ENCODE measurements around the gene APOBEC3B.
"Not testable (repeated sequence)": the region's sequence is repeated elsewhere in the genome, so short reads cannot be mapped to it uniquely, and the experiment has no call there.

APOBEC3B gene

GRCh38 chr22:39026509-39027150 lies 44.5 kb downstream of the APOBEC3B start:
- TF ChIP-seq ZFX (IDR thresholded peaks at IDR 0.05) (no peak), CTCF (conservative IDR thresholded peaks at IDR 0.05) (no peak)
- H3K27ac ChIP-seq: no peak overlapping the region

GRCh38 chr22:39027717-39028116 lies 45.6 kb downstream of the APOBEC3B start:
- TF ChIP-seq ZFX (IDR thresholded peaks at IDR 0.05) (no peak), CTCF (conservative IDR thresholded peaks at IDR 0.05) (no peak)
- H3K27ac ChIP-seq: no peak overlapping the region

- TF ChIP-seq ZFX (IDR thresholded peaks at IDR 0.05): no peak
- TF ChIP-seq CTCF (conservative IDR thresholded peaks at IDR 0.05): no peak
- H3K27ac ChIP-seq: no peak overlapping the region
Observed at GRCh38 chr22:39028281-39028680, 46.1 kb downstream of the APOBEC3B start.

- H3K27ac ChIP-seq: no peak overlapping the region
- TF ChIP-seq ZFX (IDR thresholded peaks at IDR 0.05) (no peak), CTCF (conservative IDR thresholded peaks at IDR 0.05) (no peak)
Observed at GRCh38 chr22:39029227-39029626, 47.1 kb downstream of the APOBEC3B start.

- no peak overlapping the region for H3K27ac ChIP-seq
- TF ChIP-seq ZFX (IDR thresholded peaks at IDR 0.05) (no peak), CTCF (conservative IDR thresholded peaks at IDR 0.05) (no peak)
Observed at GRCh38 chr22:39030705-39031104, 48.6 kb downstream of the APOBEC3B start.

GRCh38 chr22:39031434-39032295 lies 49.5 kb downstream of the APOBEC3B start:
- H3K27ac ChIP-seq: not testable (repeated sequence)

GRCh38 chr22:39037071-39037470 lies 54.9 kb downstream of the APOBEC3B start:
- H3K27ac ChIP-seq: not testable (repeated sequence)

GRCh38 chr22:39039306-39040126 lies 57.4 kb downstream of the APOBEC3B start:
- TF ChIP-seq ZFX (IDR thresholded peaks at IDR 0.05): no peak
- no peak for TF ChIP-seq CTCF (conservative IDR thresholded peaks at IDR 0.05)
- peak overlapping the region; percentile 56; the same call in 1 of the 2 replicates for H3K27ac ChIP-seq

- H3K27ac ChIP-seq: peak overlapping the region; percentile 56; the same call in 1 of the 2 replicates
Observed at GRCh38 chr22:39040155-39040537, 58.0 kb downstream of the APOBEC3B start.

- H3K27ac ChIP-seq: peak within 1 kb of the TSS; percentile 56; the same call in 1 of the 2 replicates
Observed at GRCh38 chr22:39040538-39041296, 58.6 kb downstream of the APOBEC3B start, which contains the start of gene APOBEC3F. Gene APOBEC3F (plus strand): TSS chr22:39040864. CDS start chr22:39040961, 97 bp downstream.

All from C4-2B (cell line).